PC-3 (cell line): ENCODE measurements around the gene GRK1. TPM values are rescaled to one million over a fixed set of nuclear protein-coding genes. Genes with fewer than 3 reads are reported as not detected.

Experiments
- ATAC-seq: fragments of 200-7000 bp; cut with Tn5 transposase; 2 replicates; pipeline ENCODE4 v1.9.1; 2020; ENCODE audit warnings: mild to moderate bottlenecking, moderate library complexity
- BruUV-seq: library from RNA; stranded (reverse); fragments of 400-500 nt; replicated peaks from 2 replicates; lab custom pipeline; 2021; lab: Mats Ljungman, UMichigan
- CTCF ChIA-PET: fragments of 300-600 bp; sonication (Branson Sonifier 250); formaldehyde crosslinking; loops from one replicate; lab custom pipeline; 2022; ENCODE audit warnings: antibody characterized with exemption; lab: Charles Lee
- POLR2A ChIA-PET: fragments of 300-600 bp; sonication (Branson Sonifier 250); formaldehyde crosslinking; loops from one replicate; lab custom pipeline; 2022; ENCODE audit warnings: antibody characterized with exemption; ENCODE audit not compliant: unreplicated experiment; lab: Charles Lee
- DNase-seq: peaks from one replicate; pipeline ENCODE4 v3.0.0-alpha.2; 2015
- H2AFZ ChIP-seq: fragments of 300-600 bp; sonication (generic); 2 replicates; pipeline ENCODE4 v1.6.0; 2016; ENCODE audit warnings: antibody characterized with exemption, low read length
- H3F3A ChIP-seq: fragments of 300-600 bp; sonication (generic); one replicate; pipeline ENCODE4 v1.6.0; 2017; ENCODE audit warnings: antibody characterized with exemption, low read length, control low read depth, mild to moderate bottlenecking; ENCODE audit not compliant: unreplicated experiment
- H3K27ac ChIP-seq: fragments of 300-600 bp; sonication (generic); 2 replicates; pipeline ENCODE4 v1.5.1; 2016; ENCODE audit warnings: mild to moderate bottlenecking, low read length
- H3K27me3 ChIP-seq: fragments of 300-600 bp; sonication (generic); 2 replicates; pipeline ENCODE4 v1.6.1; 2016; ENCODE audit warnings: low read length, mixed read lengths
- H3K36me3 ChIP-seq: fragments of 300-600 bp; sonication (generic); 2 replicates; pipeline ENCODE4 v1.6.1; 2016; ENCODE audit warnings: low read depth, mixed run types, low read length, mixed read lengths
- H3K4me1 ChIP-seq: fragments of 300-600 bp; sonication (generic); 2 replicates; pipeline ENCODE4 v1.5.1; 2016; ENCODE audit warnings: low read length; ENCODE audit not compliant: insufficient read depth
- H3K4me2 ChIP-seq: fragments of 300-600 bp; sonication (generic); 2 replicates; pipeline ENCODE4 v1.6.0; 2016; ENCODE audit warnings: low read length
- H3K4me3 ChIP-seq: fragments of 300-600 bp; sonication (generic); 2 replicates; pipeline ENCODE4 v1.5.1; 2016; ENCODE audit warnings: mild to moderate bottlenecking, low read length, mixed read lengths
- H3K79me2 ChIP-seq: fragments of 300-600 bp; sonication (generic); 2 replicates; pipeline ENCODE4 v1.6.1; 2017; ENCODE audit warnings: low read length, mixed read lengths
- H3K9ac ChIP-seq: fragments of 300-600 bp; sonication (generic); 2 replicates; pipeline ENCODE4 v1.6.0; 2016; ENCODE audit warnings: mild to moderate bottlenecking, low read length
- H3K9me2 ChIP-seq: fragments of 300-600 bp; sonication (generic); replicated peaks from 2 replicates; pipeline ENCODE4 v1.6.1; 2016; ENCODE audit warnings: mixed run types, low read length, mixed read lengths
- H3K9me3 ChIP-seq: fragments of 300-600 bp; sonication (generic); 2 replicates; pipeline ENCODE4 v1.6.1; 2016; ENCODE audit warnings: low read length, mixed read lengths
- H4K20me1 ChIP-seq: fragments of 300-600 bp; sonication (generic); 2 replicates; pipeline ENCODE4 v1.6.1; 2016; ENCODE audit warnings: low read length, mixed read lengths
- EZH2 ChIP-seq: fragments of 300-600 bp; sonication (generic); IDR thresholded peaks from one replicate; pipeline ENCODE4 v1.6.1; 2017; ENCODE audit warnings: antibody characterized with exemption, mild to moderate bottlenecking, low read length; ENCODE audit not compliant: unreplicated experiment
- EZH2phosphoT487 ChIP-seq: fragments of 300-600 bp; sonication (generic); IDR thresholded peaks from 2 replicates; pipeline ENCODE4 v1.6.1; 2018; ENCODE audit warnings: mild to moderate bottlenecking, antibody characterized with exemption, low read length, borderline replicate concordance
- intact Hi-C: fragments of 100-400 bp; cut with micrococcal nuclease; formaldehyde crosslinking; loops from 2 replicates; pipeline ENCODE4 v1.9.0; 2023
- total RNA-seq: library from RNA; depleted of rRNA; stranded (reverse); fragments of >200 nt; gene quantifications from 2 replicates; pipeline ENCODE4 v1.2.3, GENCODE V29; 2014
- TF ChIP-seq, protein P1 (sequence below): fragments of 300-600 bp; sonication (generic); conservative IDR thresholded peaks from 2 replicates; pipeline ENCODE4 v1.5.1; 2017; ENCODE audit warnings: antibody characterized with exemption, low read depth, mild to moderate bottlenecking, low read length

GRK1 gene
- total RNA-seq, 1 experiment from 2014 or later = not detected

DNA sequence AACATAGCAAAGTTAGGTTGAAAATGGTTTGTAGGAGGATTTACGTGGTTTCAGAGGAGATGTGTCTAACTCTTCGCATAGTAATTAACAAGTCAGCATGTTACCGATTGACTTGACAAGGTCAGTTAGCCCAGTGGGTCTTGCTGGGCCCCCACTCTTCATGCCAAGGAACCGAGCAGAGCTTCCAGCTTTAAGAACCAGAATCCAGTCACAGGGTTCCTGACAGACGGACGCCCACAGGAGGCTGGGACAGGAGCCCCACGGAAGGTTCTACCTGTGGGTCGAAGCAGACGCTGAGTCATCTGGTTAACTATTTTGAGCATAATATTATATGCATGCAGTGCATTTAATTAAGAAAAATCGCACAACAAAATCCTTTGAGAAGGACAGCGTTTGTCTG lies 95.5 kb downstream of the GRK1 start:
- ChIA-PET POLR2A (no interaction called here), CTCF (no interaction called here)
- Histone ChIP-seq H3F3A (no peaks in the 10 kb centered on the region), H3K4me3 (no peak overlapping the region), H4K20me1 (no peaks in the 10 kb centered on the region), H3K27me3 (no peaks in the 10 kb centered on the region), H3K9ac (no peak overlapping the region), H3K36me3 (no peaks in the 10 kb centered on the region), H3K4me1 (peaks cover 11% of the 10 kb centered on the region), H3K27ac (no peak overlapping the region), H2AFZ (no peak overlapping the region), H3K79me2 (peaks cover 25% of the 10 kb centered on the region), H3K4me2 (no peak overlapping the region), H3K9me2 (no peaks in the 10 kb centered on the region), H3K9me3 (no peaks in the 10 kb centered on the region)
- BruUV-seq = no TSS peak
- no peak for DNase-seq
- no peak for ATAC-seq
- intact Hi-C loops = no loop called here
- TF ChIP-seq EZH2 (no peak), EZH2phosphoT487 (no peak)
- TF ChIP-seq, protein P1, sequence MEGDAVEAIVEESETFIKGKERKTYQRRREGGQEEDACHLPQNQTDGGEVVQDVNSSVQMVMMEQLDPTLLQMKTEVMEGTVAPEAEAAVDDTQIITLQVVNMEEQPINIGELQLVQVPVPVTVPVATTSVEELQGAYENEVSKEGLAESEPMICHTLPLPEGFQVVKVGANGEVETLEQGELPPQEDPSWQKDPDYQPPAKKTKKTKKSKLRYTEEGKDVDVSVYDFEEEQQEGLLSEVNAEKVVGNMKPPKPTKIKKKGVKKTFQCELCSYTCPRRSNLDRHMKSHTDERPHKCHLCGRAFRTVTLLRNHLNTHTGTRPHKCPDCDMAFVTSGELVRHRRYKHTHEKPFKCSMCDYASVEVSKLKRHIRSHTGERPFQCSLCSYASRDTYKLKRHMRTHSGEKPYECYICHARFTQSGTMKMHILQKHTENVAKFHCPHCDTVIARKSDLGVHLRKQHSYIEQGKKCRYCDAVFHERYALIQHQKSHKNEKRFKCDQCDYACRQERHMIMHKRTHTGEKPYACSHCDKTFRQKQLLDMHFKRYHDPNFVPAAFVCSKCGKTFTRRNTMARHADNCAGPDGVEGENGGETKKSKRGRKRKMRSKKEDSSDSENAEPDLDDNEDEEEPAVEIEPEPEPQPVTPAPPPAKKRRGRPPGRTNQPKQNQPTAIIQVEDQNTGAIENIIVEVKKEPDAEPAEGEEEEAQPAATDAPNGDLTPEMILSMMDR = no peak

DNA sequence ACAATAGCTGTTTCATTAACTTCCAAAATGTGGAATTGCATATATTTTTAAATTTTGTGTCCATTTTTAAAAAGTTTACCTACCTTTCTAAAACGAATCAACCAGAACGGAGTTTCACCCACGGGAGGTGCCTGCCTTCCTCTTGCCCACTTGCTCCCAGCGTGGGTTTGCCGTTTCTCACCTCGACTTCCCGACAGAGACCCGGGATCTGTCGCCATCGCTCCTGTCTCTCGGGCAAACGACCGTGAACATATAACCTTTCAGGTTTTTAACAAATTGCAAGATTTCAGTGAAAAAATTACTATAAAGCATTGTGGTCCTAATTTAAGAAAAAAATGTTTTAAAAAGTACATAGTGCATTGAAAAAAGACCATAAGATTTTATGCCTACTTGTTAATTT lies 96.2 kb downstream of the GRK1 start:
- no peaks in the 10 kb centered on the region for H3K9me2 ChIP-seq
- no peaks in the 10 kb centered on the region for H3K9me3 ChIP-seq
- POLR2A ChIA-PET = no interaction called here
- DNase-seq = no peak
- H2AFZ ChIP-seq = no peak overlapping the region
- ATAC-seq = no peak
- no peaks in the 10 kb centered on the region for H3K27me3 ChIP-seq
- no peak overlapping the region for H3K4me2 ChIP-seq
- H4K20me1 ChIP-seq = no peaks in the 10 kb centered on the region
- no peak overlapping the region for H3K9ac ChIP-seq
- no TSS peak for BruUV-seq
- H3K36me3 ChIP-seq = no peaks in the 10 kb centered on the region
- H3K79me2 ChIP-seq = peaks cover 25% of the 10 kb centered on the region
- H3K4me1 ChIP-seq = peaks cover 11% of the 10 kb centered on the region
- no peaks in the 10 kb centered on the region for H3F3A ChIP-seq
- CTCF ChIA-PET = no interaction called here
- H3K27ac ChIP-seq = no peak overlapping the region
- intact Hi-C loops = no loop called here
- TF ChIP-seq EZH2phosphoT487 (no peak), EZH2 (no peak)
- TF ChIP-seq, protein P1 = no peak
- no peak overlapping the region for H3K4me3 ChIP-seq

DNA sequence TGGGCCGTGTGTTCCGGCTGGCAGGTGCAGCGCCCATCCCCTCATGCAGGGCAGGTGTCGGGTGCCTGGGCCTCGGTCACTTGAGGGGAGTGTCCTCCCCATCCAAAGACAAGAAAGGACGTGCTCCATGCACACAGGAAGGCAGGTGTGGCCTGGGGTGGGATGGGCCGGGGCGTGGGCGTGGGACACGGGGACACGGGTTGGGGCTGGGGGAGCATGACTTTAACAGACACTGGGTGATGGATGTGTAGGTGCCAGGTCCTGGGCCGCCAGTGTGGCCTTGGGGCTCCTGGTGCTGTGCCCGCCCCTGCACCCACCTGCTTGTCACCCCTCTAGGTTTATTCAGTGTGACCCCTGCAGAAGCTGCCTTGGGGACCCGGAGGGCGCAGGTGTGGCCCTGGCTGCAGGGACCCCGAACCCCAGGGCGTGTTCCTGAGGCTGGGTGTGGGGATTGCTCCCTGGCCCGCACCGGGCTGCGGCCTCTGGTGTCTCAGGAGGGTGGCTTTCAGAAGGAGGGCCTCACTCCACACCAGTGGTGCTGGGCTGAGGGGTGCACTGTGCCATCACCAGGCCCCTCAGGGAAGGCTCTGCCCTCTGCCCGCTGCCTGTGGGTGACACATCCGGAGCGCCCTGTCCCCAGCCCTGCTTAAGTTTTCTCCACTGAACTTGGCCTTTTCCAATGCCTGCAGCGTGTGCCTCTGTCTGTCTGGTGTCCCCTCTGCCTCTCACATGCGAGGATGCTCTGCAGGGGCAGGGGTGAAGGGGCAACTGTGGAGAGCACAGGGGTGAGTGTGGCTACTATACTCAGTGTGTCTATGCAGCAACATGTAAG lies 97.2 kb downstream of the GRK1 start:
- H3K4me2 ChIP-seq = no peak overlapping the region
- no peak overlapping the region for H3K27ac ChIP-seq
- H3K36me3 ChIP-seq = no peaks in the 10 kb centered on the region
- H3K9me3 ChIP-seq = no peaks in the 10 kb centered on the region
- H3K4me1 ChIP-seq = peaks cover 6% of the 10 kb centered on the region; the same call in 1 of the 2 replicates
- TF ChIP-seq, protein P1 = no peak
- no peak for TF ChIP-seq EZH2phosphoT487
- no peak for TF ChIP-seq EZH2
- H2AFZ ChIP-seq = no peak overlapping the region
- DNase-seq = no peak
- H3K4me3 ChIP-seq = no peak overlapping the region
- no peaks in the 10 kb centered on the region for H4K20me1 ChIP-seq
- ChIA-PET CTCF (no interaction called here), POLR2A (no interaction called here)
- intact Hi-C loops = no loop called here
- no peaks in the 10 kb centered on the region for H3K27me3 ChIP-seq
- no peaks in the 10 kb centered on the region for H3F3A ChIP-seq
- H3K9me2 ChIP-seq = no peaks in the 10 kb centered on the region
- no peak for ATAC-seq
- peaks cover 25% of the 10 kb centered on the region for H3K79me2 ChIP-seq
- no TSS peak for BruUV-seq
- H3K9ac ChIP-seq = no peak overlapping the region
